CD14-positive monocyte (primary cell): ENCODE measurements around the gene RPGRIP1L. TPM values are rescaled to one million over a fixed set of nuclear protein-coding genes. Genes with fewer than 3 reads are reported as not detected.

Experiments
- DNase-seq, 3 donors: peaks; one replicate each; pipeline ENCODE4 v3.0.0-alpha.2; 2011 to 2022
- H2AFZ ChIP-seq: 2 replicates; pipeline ENCODE4 v1.6.0; 2012; ENCODE audit warnings: mild to moderate bottlenecking, low read depth, low read length, inconsistent platforms; ENCODE audit not compliant: insufficient read depth, poor library complexity, severe bottlenecking
- H3K27ac ChIP-seq, 2 donors: 1 replicate in 1 of 2; 2 replicates in 1 of 2; pipeline ENCODE4 v1.5.1; 2012 to 2013; ENCODE audit warnings: low read length in 2 of 2, control low read depth in 1 of 2, inconsistent platforms in 1 of 2, low read depth in 1 of 2, mild to moderate bottlenecking in 1 of 2
- H3K27me3 ChIP-seq, 2 donors: one replicate each; pipeline versions ENCODE4 v1.6.0 to v1.6.1; 2011 to 2013; ENCODE audit warnings: low read length in 2 of 2; ENCODE audit not compliant: control insufficient read depth in 2 of 2, insufficient read depth in 2 of 2
- H3K36me3 ChIP-seq, 2 donors: replicated peaks in 1 of 2; 1 replicate in 1 of 2; 2 replicates in 1 of 2; pipeline versions ENCODE4 v1.5.1 to v1.6.1; 2012 to 2013; ENCODE audit warnings: low read length in 2 of 2, control low read depth in 1 of 2, inconsistent platforms in 1 of 2, mild to moderate bottlenecking in 1 of 2; ENCODE audit not compliant: insufficient read depth in 2 of 2, control insufficient read depth in 1 of 2
- H3K4me1 ChIP-seq, 2 donors: 1 replicate in 1 of 2; 2 replicates in 1 of 2; pipeline versions ENCODE4 v1.5.1 to v1.6.1; 2012 to 2013; ENCODE audit warnings: low read length in 2 of 2, control low read depth in 1 of 2, inconsistent platforms in 1 of 2, mild to moderate bottlenecking in 1 of 2, moderate library complexity in 1 of 2; ENCODE audit not compliant: insufficient read depth in 2 of 2, control insufficient read depth in 1 of 2
- H3K4me2 ChIP-seq: replicated peaks from 2 replicates; pipeline ENCODE3; 2012; ENCODE audit warnings: low read length, moderate library complexity, mild to moderate bottlenecking; ENCODE audit not compliant: poor library complexity, severe bottlenecking; ENCODE audit errors: extremely low read depth
- H3K4me3 ChIP-seq, 3 experiments: fragments of 200-600 bp in 1 of 3; sonication (generic) in 1 of 3; replicated peaks in 1 of 3; 1 replicate in 2 of 3; 2 replicates in 1 of 3; pipeline ENCODE4 v1.5.1; 2011 to 2013; ENCODE audit warnings: low read length in 3 of 3, mild to moderate bottlenecking in 3 of 3, control low read depth in 2 of 3, low read depth in 2 of 3, inconsistent platforms in 1 of 3, moderate library complexity in 1 of 3
- H3K79me2 ChIP-seq: 2 replicates; pipeline ENCODE4 v1.6.0; 2012; ENCODE audit warnings: mild to moderate bottlenecking, control low read depth, inconsistent platforms, low read length, moderate library complexity; ENCODE audit not compliant: insufficient read depth
- H3K9ac ChIP-seq: 2 replicates; pipeline ENCODE4 v1.6.0; 2017; ENCODE audit warnings: low read length, mild to moderate bottlenecking; ENCODE audit not compliant: insufficient read depth, poor library complexity, severe bottlenecking
- H3K9me3 ChIP-seq, 2 donors: replicated peaks in 1 of 2; 1 replicate in 1 of 2; 2 replicates in 1 of 2; pipeline versions ENCODE4 v1.5.1 to v1.6.1; 2012 to 2013; ENCODE audit warnings: low read length in 2 of 2, control low read depth in 1 of 2; ENCODE audit not compliant: control insufficient read depth in 1 of 2, insufficient read depth in 1 of 2
- H4K20me1 ChIP-seq: 2 replicates; pipeline ENCODE4 v1.6.0; 2012; ENCODE audit warnings: mild to moderate bottlenecking, low read length, control low read depth, moderate library complexity; ENCODE audit not compliant: insufficient read depth
- H3K27ac Mint-ChIP-seq, 7 donors: one replicate each; pipeline ENCODE4 v1.8.0; 2020; ENCODE audit warnings: mild to moderate bottlenecking in 7 of 7, mixed read lengths in 7 of 7, moderate library complexity in 6 of 7, inconsistent platforms in 2 of 7
- H3K27me3 Mint-ChIP-seq, 3 donors: one replicate each; pipeline ENCODE4 v1.8.0; 2021 to 2022; ENCODE audit warnings: low read depth in 3 of 3, mild to moderate bottlenecking in 3 of 3, mixed read lengths in 3 of 3, moderate library complexity in 3 of 3, inconsistent platforms in 1 of 3
- H3K36me3 Mint-ChIP-seq, 2 donors: one replicate each; pipeline ENCODE4 v1.8.0; 2020; ENCODE audit warnings: mixed read lengths in 2 of 2, inconsistent platforms in 1 of 2, mild to moderate bottlenecking in 1 of 2
- H3K4me1 Mint-ChIP-seq: one replicate; pipeline ENCODE4 v1.8.0; 2020; ENCODE audit warnings: mild to moderate bottlenecking, mixed read lengths
- H3K4me3 Mint-ChIP-seq, 2 donors: one replicate each; pipeline ENCODE4 v1.8.0; 2020; ENCODE audit warnings: mild to moderate bottlenecking in 2 of 2, mixed read lengths in 2 of 2, moderate library complexity in 1 of 2
- H3K9me3 Mint-ChIP-seq, 7 donors: one replicate each; pipeline ENCODE4 v1.8.0; 2020 to 2022; ENCODE audit warnings: mixed read lengths in 7 of 7, mild to moderate bottlenecking in 6 of 7, moderate library complexity in 6 of 7, inconsistent platforms in 2 of 7
- CTCF ChIP-seq: fragments of 200-600 bp; IDR thresholded peaks from one replicate; pipeline ENCODE4 v1.8.0; 2022; ENCODE audit warnings: antibody characterized with exemption, mild to moderate bottlenecking
- WGBS: methylation state at CpG from one replicate; pipeline ENCODE4 v1.1.5; 2013; ENCODE audit warnings: missing lambda C conversion rate; ENCODE audit not compliant: insufficient coverage; 5-methylcytosine and 5-hydroxymethylcytosine counted together
- intact Hi-C, 2 donors: fragments of 100-400 bp; cut with micrococcal nuclease; formaldehyde crosslinking; loops; one replicate each; pipeline versions ENCODE4 v1.15.0 to v1.15.1; 2023
- polyA plus RNA-seq, 3 donors: library from polyadenylated mRNA; depleted of rRNA in 1 of 3; unstranded in 2 of 3; stranded (reverse) in 1 of 3; fragments of 300-500 nt in 2 of 3; fragments of >200 nt in 1 of 3; fragmentation: Illumina TruSeq in 2 of 3; gene quantifications; 1 replicate in 2 of 3; 2 replicates in 1 of 3; pipeline ENCODE4 v1.2.3, GENCODE V29; 2012 to 2021

The RPGRIP1L gene
- polyA plus RNA-seq, 3 donors, result 0.11 to 0.18 TPM; not detected in 1

GRCh38 chr16:53611179-53611696 lies 92.4 kb downstream of the RPGRIP1L start:
- Histone ChIP-seq H3K36me3 (no peaks in the 10 kb centered on the region), H3K4me3 (no peak overlapping the region), H3K27me3 (no peaks in the 10 kb centered on the region), H3K4me2 (no peak overlapping the region), H3K9me3 (no peaks in the 10 kb centered on the region), H2AFZ (no peak overlapping the region), H4K20me1 (no peaks in the 10 kb centered on the region), H3K4me1 (no peaks in the 10 kb centered on the region), H3K27ac (no peak overlapping the region), H3K9ac (no peak overlapping the region), H3K79me2 (no peaks in the 10 kb centered on the region)
- WGBS, result 78% methylated on average over 2 of the region's 6 CpGs
- H3K27ac Mint-ChIP-seq, result no peak overlapping the region
- no peak overlapping the region for H3K4me3 Mint-ChIP-seq
- peaks cover 0 to 1% (median 0%) of the 10 kb centered on the region in 7 donors for H3K9me3 Mint-ChIP-seq
- no peaks in the 10 kb centered on the region for H3K36me3 Mint-ChIP-seq
- H3K4me1 Mint-ChIP-seq, result no peaks in the 10 kb centered on the region
- H3K27me3 Mint-ChIP-seq, result peaks cover 0 to 3% (median 0%) of the 10 kb centered on the region in 3 donors
- TF ChIP-seq CTCF, result no peak
- intact Hi-C loops, result no loop called here
- DNase-seq, result no peak

DNA sequence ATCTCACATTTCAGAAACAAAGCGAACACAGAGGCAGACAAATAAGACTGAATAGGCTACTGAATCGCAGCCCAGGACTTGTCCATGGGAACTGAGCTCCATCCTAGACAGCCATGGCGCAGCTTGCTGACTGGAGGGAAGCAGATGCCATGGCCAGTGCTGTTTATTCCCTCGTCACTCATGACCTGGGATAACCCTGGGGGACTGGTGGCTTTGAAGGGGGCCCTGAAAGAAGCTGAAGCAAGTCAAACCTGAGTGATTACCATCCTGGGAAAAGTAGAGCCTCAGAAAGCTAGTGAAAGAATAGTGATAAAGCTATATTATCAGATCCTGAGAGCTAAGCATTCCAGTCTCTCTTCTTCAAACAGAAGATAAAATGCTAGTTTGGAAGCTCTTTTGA lies 94.1 kb downstream of the RPGRIP1L start:
- Histone ChIP-seq H3K4me3 (no peak overlapping the region), H3K27me3 (no peaks in the 10 kb centered on the region), H3K4me1 (no peaks in the 10 kb centered on the region), H3K4me2 (no peak overlapping the region), H3K36me3 (no peaks in the 10 kb centered on the region), H3K9ac (no peak overlapping the region), H2AFZ (no peak overlapping the region), H3K79me2 (no peaks in the 10 kb centered on the region), H4K20me1 (no peaks in the 10 kb centered on the region), H3K27ac (no peak overlapping the region), H3K9me3 (no peaks in the 10 kb centered on the region)
- no peaks in the 10 kb centered on the region for H3K36me3 Mint-ChIP-seq
- TF ChIP-seq CTCF, result no peak
- no peaks in the 10 kb centered on the region for H3K27me3 Mint-ChIP-seq
- peaks cover 0 to 3% (median 0%) of the 10 kb centered on the region in 7 donors for H3K9me3 Mint-ChIP-seq
- peak overlapping the region in 1 of 7 donors; percentile 71 for H3K27ac Mint-ChIP-seq
- H3K4me1 Mint-ChIP-seq, result no peaks in the 10 kb centered on the region
- no peak for DNase-seq
- WGBS, result 95% methylated on average over 3 of the region's 4 CpGs
- intact Hi-C loops, result no loop called here
- H3K4me3 Mint-ChIP-seq, result no peak overlapping the region
